CD4-positive, alpha-beta T cell treated with Interferon alpha-2 for 1 hour (primary cell): Measurements from ENCODE around the gene TM4SF20.

Experiments
- DNase-seq, 2 donors: peaks; one replicate each; pipeline ENCODE4 v3.0.0-alpha.2; 2020 to 2022

Gene TM4SF20

DNA sequence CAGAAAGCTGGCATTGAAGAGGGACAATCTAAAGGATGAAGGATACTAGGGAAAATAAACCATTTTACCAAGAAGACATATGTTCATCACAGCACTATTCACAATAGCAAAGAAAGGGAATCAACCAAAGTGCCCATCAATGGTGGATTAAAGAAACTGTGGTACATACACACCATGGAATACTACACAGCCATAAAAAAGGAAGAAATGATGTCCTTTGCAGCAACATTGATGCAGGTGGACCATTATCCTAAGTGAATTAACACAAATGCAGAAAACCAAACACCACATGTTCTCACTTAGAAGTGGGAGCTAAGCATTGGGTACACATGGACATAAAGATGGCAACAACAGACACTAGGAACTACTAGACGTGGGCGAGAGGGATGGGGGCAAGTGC, 61.3 kb downstream of the TM4SF20 start:
- DNase-seq = no peak

DNA sequence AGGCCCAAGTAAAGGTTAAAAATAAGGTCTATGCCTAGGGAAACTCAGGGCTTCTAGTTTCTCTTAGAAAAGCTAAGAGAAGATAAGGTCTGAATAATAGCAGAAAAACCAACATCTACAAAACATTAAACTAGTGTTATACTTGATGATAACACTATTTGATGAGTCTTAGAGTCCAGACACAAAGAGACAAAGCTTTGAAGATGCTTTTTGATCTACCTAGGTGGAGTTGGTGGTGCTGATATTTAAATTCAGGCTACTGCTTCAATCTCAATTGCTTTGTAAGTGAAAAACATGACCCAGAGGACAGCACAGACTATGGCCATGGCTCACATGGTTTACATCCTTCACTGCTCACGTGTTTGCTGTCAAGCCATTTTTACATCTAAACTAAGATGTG, 65.8 kb downstream of the TM4SF20 start:
- DNase-seq = no peak

DNA sequence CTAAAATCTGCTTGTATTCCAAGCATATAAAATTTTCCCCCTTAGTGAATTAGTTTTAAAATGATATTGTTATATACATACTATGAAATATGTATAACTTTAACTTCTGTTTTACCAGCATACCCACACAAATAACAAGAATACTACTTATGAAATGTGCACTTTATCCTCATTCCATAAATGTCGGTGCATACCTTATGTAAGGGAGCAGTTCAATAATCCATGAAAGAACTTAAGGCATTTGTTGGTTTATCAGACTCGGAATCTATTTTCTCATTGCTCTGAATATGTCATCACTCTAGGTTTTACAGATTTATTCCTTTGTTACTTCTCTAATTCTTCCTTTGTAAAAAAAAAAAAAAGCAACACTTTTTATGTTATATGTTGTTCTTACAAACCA, 66.5 kb downstream of the TM4SF20 start:
- no peak for DNase-seq
